ENCODE data around the gene SDSL.

SDSL gene

DNA sequence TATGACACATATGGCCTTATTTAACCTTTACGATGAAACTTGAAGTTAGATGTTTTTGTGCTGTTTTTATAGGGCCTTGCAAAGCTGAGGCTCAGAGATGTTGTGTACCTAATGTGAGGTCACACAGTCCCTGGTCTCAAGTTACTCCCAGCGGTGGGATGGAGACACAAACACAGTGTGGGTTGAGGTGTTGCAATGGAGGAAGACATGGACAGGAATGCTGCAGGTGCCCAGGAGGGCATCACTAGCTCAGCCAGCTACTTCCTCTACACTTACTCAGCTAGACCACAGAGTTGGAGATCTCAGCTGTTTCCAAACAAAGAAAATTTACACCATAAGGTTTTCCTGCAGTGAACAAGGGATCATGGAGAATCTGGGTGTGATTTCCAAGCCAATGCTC lies 34.0 kb downstream of the SDSL start:
- no peak for DNase-seq

DNA sequence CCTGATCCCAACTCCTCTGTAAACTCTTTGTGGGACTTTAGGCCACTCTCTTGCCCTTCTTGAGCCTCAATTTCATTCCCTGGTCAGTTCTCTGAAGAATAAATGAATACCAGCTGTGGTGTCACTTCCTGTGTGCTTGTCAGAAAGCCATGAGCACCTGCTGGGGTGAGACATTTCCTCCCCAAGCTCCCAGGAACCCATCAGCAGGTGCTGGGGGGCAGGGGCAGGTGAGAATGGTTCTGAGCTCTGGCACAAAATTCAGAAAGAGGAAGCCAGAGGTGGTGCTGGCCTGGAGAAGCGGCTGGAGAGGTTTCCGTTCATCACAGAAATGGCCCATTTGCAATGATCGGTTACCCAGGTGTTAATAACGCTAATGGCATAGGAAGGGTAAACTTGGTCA lies 34.6 kb downstream of the SDSL start:
- DNase-seq, result no peak

DNA sequence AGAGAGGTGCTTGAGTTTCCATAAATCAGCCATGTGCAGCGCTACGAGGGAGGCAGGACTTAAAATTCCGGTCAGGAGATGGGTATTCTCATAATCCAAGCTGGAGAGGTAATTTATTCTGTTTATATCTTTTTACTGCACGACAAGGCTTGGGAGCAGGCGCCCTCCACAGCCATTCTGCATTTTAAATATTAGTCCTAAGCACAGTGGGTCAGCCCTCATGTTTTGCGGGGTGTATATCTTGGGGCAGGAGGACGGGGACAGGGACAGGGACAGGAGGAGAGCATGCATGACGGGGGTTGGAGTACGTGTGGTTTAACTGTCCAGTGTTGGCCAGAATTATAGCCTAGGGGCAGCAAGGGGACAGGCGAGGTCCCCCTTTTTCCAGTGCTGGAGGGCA lies 35.0 kb downstream of the SDSL start:
- DNase-seq, result no peak

DNA sequence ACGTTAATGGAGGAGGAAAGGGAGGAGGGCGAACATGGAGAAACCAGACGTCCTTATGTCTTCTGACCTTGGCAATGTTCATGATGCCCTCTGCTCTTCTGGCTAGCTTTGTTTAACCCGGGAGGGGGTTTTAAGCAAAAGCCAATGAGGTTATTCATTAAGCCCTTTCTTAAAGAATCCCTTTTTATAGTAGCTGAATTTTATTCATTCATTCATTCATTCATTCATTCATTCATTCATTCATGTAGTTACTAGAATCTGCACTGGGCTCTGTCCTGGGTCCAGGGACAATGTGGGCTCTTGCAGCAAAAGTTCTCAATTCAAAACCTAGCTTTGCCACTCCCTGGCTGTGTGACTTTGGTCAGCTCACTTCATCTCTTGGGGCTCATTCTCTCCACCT lies 35.5 kb downstream of the SDSL start:
- DNase-seq, result no peak

DNA sequence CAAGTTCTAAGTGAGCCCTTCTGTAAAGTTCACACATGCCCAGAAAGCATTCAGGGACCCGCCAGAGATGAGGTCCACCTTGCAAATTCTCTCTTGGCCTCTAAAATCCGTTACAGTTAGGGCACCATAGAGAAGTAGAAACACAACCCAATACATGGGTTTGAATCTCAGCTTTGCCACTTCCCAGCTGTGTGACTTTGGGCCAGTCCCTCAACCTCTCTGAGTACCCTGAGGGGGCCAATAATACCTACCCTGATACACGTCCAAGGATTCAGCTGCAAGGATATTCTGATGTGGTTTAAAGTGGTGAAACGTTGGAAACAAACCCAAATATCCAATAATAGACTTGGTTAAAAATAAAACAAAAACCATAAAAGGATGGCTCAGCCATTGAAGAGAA lies 37.8 kb downstream of the SDSL start:
- no peak for DNase-seq

DNA sequence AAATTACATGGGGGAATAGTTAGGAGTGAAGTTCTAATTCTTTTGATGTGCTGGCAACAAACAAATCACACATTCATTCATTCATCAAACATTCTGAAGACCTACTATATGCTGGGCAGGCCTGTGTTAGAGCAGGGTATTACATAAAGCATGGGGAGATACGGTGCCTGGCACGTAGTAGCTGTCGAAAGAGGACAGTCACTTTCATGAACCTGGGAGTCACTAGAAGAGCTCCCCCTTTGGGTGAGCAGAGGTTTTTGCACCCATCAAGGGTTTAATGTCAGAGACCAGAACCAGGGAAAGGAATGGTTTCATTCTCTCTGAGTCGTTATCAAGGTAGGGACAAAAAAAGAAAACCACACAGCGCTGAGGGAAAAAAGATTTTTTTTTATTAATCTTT lies 39.5 kb downstream of the SDSL start:
- DNase-seq, result no peak

DNA sequence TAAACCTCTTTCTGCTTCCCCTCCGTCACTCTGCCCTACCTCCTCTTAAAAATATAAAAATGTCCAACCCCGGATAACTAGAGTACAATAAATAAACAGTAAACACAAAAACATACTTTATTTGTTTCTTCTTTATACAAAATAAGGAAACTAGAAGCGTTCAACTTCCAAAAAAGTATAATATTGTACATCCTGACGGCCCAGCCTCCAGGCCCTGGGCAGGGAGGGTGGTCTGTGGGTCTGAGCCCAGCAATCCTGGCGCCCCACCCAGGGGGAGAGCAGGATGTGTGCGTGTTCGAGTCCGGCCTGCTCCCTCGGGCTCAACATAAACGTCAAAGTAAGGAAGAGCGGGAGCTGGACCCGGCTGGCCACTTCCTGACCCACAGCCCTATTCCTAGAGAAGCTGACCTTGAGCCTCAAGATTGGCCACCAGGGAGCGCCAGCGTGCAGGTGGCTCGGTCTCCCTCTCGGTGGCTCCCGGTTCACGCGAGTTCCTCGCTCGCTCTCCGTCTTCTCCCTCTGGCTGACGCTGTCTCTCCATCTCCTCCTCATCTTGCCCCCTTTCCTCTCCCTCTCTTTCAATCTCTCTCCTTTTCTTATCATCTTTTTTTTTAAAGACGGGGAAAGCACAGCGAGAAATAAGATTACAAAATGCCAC lies 40.1 kb downstream of the SDSL start:
- DNase-seq, result peak; percentile 88

DNA sequence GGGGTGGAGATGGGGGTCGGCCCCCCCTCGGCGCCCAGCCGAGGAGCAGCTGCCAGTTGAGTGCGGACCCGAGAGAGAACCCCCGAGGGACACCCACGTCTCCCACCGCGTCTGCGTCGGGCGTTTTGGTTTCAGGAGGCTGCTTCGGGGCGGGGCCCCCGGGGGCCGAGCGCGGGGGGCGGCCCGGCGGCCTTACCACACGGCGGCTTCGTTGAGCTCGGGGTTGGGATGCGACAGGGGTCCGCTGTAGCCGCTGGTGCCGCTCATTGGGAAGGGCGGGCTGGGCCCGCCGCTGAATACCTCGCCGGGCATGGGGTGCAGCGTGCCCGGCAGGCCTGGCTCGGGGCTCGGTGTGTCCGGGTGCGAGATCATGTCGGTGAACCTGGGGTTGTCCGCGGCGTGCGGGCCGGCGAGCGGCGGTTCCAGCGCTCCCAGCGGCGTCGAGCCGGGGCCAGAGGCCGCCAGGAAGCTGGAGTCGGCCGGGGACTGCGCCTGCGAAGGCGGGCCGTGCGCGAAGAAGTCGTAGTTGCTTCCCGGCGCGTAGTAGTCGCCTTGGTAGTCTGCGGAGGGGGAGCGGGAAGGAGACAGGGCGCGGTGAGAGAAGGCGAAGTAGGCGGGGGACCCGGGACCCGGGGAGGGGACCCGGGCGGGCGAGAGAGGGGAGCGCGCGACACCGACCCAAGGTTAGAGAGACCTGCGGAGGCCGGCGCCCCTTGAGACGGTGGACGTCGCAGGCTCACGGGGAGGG lies 41.0 kb downstream of the SDSL start:
- no peak for DNase-seq

DNA sequence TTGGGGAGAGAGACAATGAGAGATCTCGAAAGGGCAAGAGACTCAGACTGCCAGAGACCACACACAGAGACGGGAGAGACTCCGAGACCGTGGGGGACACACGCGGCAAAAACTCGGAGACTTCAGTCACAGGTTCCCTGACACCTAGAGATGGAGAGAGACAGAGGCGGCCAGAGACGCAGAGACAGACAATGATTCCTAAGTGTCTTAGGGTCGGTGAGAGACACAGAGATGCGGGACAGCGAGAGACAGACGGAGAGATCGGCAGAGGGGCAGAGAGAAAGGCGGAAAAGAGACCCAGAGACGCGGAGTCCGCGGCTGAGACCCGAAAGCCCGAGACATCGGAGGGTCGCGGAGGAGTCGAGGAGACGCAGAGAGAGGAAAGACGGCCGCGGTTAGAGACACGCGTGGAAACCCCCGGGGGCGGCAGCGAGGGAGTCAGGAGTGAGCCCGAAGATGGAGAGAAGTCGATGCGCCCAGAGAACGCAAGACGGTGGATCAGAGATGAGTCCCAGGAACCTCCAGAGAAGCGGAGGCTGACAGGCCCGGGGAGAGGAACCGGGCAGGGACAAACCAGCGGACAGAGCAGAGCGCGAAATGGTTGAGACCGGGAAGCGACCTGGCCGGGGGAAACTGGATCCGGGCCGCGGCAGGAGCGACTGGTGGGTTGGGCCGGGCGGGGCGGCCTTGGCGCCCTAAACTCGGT lies 41.7 kb downstream of the SDSL start:
- no peak for DNase-seq

DNA sequence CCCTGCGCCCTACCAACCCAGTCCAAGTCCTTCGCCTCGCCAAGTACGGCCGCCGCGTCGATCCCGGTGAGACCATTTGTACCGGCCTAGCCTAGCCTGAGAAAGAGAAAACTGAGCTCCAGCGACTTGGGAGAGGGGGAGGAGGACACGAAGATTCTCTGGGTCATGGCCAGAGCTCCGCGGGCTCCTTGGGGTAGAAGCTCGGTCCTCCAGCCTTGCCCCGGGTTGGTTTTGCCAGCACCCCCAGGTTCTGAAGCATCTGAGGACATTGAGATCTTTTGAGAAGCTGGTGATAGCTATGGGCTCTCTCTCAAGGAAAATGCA lies 42.2 kb downstream of the SDSL start:
- DNase-seq, result no peak

DNA sequence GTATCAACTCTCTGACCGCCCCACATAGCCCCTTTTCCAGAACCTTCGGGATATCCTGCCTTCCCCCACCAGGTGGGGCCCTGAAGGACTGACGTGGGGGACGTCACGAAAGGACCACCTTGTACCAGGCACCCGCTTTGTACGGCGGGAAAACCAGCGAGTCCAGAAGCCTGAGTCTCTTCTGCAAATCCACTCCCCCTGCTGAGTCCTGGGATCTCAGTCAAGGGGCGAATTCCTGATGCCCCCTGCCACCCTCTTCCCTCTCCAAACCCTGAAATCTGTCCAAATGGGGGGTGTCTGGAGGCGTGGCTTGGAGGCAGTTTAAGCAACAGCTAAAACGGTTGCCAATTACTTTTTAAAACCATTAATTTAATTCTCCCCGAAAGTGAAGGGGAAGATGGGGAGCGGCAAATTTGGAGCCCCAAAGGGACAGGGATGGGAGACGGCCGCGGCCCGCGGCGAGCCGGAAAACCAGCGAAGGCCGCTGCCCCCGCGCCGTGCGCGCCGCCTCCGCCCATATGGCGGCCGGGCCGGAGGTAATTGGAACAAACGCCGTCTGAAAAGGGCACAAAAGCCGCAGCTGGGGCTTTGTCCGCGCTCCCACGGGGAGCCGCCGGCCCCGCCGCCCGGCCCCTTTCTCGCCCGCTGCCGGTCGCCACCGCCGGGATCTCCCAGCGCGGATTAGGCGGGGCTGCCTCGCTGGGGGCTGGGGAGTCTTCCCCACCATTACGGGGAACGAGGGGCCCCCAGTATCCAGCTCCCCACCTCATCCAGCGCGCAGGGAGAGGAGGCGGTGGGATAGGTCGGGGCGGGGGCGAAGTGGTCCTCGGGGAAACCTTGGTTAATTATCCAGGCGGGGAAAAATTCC lies 42.9 kb downstream of the SDSL start:
- DNase-seq, result peak; percentile 56

DNA sequence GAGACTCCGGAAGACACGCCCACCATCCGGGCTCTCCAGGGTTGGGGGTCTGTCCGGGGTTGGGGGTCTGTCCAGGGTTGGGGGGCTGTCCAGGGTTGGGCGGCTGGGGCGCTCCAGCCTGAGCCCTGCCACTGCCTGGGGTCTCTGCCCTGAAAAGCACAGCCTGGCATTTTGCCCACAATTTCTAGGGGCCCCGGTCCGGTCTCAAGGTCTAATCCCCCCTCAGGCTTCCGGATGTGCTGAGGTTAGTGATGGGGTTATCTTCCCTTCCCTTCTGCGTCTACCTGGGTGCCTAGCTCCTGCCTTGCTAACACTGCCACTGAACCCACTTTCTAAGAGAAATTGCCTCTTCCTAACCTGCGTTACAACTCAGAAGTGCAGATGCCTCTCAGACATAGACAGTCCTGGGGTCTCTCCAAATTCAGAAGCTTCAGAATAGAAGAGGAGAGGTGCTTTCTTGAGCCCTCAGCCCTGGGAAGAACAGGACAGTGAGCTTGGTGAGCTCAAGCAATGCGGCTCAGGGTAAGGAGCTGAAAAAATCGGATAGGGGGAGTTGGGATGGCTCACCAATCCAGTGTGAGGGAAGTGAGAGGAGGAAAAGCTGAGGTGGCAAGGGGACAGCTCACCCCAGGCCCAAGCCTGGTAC lies 43.8 kb downstream of the SDSL start:
- DNase-seq, result peak; percentile 50

DNA sequence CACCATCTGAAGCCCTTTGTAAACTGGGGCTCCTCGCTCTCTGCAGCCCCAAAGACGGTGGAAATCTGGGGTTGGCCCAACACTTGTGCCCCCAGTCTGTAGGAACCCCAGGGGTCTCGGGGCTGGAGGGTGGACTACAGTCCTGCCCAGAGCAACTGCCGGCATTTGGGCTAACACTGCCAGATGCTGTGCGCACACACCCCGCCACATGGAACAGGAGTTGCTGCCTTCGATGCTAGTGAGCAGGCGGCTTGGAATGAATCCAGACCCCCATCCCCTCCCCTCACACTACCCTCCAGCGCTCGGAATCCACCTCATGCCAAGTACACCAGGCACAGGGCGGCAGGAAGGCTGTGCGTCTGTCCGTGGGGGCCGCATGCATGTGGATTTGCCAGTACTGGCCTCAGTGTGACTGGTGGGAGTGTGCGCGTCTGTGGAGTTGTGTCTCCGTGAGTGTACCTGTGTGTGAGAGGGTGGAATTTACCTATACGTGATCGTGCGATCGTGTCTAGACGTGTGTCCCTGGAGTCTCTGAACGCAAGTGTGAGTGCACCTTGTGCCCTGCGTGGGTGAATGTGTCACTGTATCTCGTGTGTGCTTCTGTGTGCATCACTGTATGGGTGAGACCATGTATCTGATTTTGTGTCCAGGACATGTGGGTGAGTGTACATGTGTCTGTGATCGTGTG lies 44.4 kb downstream of the SDSL start:
- DNase-seq, result peak; percentile 52

DNA sequence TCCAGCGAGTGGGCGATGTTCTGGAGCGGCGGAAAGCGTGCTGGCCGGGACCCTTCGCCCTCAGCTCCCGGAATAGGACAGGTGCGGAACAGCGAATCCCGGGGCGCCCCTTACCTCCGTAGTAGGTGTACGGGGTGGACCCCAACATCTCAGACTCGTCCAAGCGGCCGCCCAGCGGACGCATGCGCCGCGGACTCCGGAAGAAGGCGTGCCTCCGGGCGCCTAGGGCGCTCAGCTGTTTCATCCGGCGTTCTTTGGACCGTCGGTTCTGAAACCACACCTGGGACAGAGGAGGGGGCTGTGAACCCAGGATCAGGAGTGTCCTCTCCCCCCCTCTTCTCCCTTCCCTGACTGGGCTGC lies 44.9 kb downstream of the SDSL start:
- peak; percentile 48 for DNase-seq

DNA sequence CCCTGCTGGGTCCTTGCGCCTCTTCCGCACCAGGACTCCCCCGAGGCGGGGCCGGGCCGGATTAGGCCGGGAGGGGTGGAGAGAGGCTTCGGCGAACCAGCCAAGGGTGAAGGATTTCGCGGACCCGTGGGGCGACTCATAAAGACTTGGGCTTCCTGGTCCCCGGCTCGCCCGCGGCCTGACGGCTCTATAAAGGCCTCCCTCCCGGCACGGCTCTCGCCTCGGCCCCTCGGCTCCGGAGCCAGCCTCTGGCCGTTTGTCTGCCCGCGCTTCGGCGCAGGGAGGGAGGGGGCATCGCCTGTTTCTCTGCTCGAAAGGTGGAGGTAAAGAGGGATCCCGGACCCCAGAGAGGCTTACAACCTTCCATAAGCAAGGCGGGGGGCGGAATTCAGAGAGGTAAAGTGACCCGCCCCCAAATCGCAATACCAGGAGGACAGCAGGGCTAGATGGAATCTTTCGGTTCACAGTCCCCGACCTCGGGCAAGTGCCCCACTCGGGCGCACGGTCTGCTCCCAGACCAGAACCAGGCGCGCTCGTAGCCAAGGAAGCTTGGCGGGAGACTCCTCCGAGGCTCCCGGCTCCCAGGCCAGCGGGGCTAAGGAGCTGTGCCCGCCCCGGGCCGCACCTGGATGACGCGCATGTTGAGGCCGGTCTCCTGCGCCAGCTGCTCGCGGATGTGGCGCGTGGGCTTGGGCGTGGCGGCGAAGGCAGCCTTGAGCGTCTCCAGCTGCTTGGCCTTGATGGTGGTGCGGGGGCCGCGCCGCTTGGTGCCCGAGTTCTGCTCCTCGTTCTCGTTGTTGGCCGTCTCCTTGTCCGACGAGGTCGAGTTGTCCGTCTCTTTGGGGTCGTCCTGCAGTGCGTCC lies 45.6 kb downstream of the SDSL start:
- DNase-seq, result peak; percentile 55

DNA sequence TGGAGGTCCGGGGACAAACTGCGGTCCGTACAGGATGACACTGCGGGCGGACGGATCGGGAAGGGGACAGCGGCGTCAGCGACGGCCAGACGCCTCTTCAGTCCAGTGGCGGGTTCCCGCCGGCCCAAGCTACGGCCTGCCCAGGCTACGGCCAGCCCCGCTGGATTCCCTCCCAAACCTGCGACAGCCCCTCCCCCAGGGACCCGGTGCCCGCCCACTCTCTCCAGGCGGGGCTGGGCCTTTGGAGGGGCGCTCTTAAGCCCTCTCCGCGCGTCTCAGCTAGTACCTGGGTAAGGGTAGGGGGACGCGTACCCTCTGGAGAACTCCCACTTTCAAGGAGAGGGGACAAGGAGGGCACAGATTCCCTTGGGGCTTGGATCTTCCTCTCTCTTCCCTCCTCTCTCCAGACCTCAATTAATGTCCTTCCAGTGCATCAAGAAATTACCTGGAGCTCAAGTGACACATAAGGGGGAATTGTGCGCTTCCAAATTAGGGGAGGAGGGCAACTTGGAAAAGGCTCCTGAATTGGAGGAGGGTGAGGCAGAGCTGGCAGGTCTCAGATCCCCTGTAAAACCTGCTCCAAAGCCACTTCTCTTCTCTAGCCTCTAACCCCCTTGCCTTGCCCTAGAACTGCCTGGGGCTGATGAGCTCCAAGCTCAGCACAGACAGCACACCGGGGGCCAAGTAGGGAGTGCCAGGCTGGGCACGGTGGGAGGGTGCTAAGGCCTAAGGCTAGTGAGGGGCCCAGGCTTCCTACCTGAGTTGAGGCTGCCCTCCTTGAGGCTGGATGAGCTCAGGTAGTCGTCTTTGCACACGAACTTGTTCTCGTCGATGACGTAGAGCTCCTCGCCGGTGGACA lies 46.4 kb downstream of the SDSL start:
- peak; percentile 48 for DNase-seq

DNA sequence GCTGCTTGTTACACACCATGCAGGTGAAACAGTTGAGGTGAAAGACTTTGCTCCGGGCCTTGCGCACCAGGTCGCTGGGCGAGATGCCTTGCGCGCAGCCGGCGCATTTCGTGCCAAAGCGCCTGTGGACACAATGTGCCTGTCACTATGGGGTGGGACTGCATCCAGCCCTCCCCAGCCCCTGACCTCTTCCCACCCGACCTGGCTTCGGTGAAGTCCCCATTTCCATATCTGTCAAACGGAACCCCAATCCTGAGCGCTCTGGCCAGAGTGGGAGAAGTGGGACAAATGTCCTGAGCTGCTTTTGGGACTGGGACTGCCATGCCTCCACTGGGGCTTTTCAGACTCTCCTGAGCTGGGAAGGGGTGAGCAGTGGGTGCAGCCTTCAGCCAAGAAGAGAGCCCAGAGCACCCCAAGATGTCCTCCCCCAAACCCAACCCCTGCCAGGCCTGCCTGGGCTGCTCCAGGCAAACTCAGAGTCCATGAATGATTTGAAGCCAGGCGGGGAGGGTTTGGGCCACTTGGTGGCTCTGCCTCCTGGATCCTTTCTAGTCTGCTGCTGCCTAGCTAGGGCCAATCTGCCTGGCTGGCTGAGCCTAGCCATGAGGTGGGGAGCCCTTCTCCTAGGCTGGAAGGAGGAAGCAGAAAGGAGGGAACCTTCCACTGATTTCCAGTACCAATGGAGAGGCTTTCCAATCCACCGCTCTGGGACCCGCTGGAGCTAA lies 47.2 kb downstream of the SDSL start:
- DNase-seq, result peak; percentile 52

DNA sequence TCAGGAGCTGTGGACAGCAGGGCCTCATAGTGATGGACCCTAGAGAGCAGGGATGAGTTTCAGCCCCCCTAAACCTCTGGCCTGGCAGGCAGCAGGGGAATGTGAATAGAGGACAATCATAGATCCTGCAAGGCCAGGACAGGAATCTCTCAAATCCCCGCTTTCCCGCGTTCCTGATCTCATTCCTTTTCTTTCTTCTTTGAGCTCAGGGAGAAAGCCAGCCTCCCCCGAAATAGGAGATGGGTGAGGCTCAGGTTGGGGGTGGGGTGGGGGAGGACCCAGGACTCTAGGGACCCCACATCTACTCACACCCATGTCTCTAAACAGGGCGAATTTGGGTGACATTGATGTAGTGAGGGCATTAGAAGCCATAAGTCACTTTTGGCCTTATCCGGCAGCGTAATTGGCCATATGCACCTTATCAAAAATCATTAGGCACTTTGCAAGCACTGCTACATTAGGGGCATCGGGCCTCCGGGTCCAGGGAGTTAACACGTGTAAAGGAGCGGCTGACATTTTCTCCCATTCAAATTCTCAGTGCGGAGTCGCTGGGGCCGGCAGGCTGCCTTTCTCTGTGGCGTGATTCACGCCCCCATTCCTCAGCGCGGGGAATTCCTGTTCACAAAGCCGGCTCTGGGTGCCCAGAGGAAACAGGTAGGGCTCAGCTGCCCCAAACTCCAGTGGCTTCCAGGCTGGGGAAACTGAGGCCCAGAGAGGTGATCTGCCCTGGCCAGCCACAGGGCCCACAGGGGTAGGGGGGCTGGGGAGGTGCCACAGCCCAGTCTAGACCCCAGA lies 48.0 kb downstream of the SDSL start:
- peak; percentile 46 for DNase-seq
